SK-N-MC (cell line): ENCODE data around the gene COX15.

Experiments
- EZH2 ChIP-seq: fragments of 200-600 bp; sonication (generic); IDR thresholded peaks from one replicate; pipeline ENCODE4 v1.6.1; 2017; ENCODE audit warnings: antibody characterized with exemption
- POLR2AphosphoS5 ChIP-seq: IDR thresholded peaks from 2 replicates; pipeline ENCODE4 v1.6.1; 2012; ENCODE audit warnings: mild to moderate bottlenecking, low read depth, low read length, borderline replicate concordance

DNA sequence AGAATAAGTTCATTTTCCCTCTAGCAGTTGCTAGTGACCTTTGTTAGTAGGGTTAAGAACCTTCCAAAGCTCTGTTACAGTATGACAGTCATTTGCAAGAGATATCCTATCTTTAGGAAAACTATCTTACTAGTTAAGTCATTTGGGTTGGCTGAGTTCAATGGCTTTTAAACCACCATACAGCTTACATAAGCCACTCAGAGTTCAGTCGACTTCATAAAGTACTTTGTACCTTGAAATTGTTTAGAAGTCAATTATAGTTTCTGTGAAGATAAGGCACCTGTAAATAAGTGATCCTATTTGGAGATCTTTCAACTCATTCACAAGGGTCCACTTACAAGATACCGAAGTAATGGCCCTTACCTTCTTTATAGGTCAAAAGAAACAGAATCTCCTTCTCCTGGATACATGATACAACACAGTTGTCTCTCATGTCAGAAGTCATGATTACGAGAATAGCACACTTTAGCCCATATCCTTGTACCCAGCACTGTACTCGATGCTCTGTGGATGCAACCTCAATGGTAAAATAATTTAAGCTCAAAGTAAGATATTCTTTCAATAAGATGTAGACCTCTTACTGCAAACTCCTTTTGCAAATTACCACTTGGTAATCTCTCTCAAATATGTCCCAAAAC, 38.6 kb upstream of the COX15 start:
- no peak for TF ChIP-seq EZH2
- no peak for TF ChIP-seq POLR2AphosphoS5
